ENCODE results near the gene CLDN20. TPM values are rescaled to one million over a fixed set of nuclear protein-coding genes. Genes with fewer than 3 reads are reported as not detected.

The CLDN20 gene
- total RNA-seq, 1 donor from 2014 or later = not detected

- Histone ChIP-seq H3K4me1 (no peaks in the 10 kb centered on the region), H3K27me3 (ENCODE audit: low read depth) (no peaks in the 10 kb centered on the region), H3K27ac (replicated peaks) (no peak overlapping the region), H3K9me3 (replicated peaks) (no peaks in the 10 kb centered on the region), H3K4me3 (no peak overlapping the region), H3K36me3 (no peaks in the 10 kb centered on the region)
- TF ChIP-seq CTCF (IDR thresholded peaks at IDR 0.05; ENCODE audit: borderline replicate concordance) = no peak
- DNase-seq = no peak
- intact Hi-C loops (cut with micrococcal nuclease) = no loop called here
Measured at GRCh38 chr6:155219858-155220301, 43.9 kb upstream of the CLDN20 start.

- H3K36me3 ChIP-seq = no peaks in the 10 kb centered on the region
- TF ChIP-seq CTCF (IDR thresholded peaks at IDR 0.05; ENCODE audit: borderline replicate concordance) = no peak
- no peaks in the 10 kb centered on the region for H3K27me3 ChIP-seq (ENCODE audit: low read depth)
- DNase-seq = no peak
- no peak overlapping the region for H3K4me3 ChIP-seq
- no peaks in the 10 kb centered on the region for H3K4me1 ChIP-seq
- H3K9me3 ChIP-seq (replicated peaks) = no peaks in the 10 kb centered on the region
- H3K27ac ChIP-seq (replicated peaks) = no peak overlapping the region
- intact Hi-C loops (cut with micrococcal nuclease) = no loop called here
Measured at GRCh38 chr6:155221086-155221485, 42.7 kb upstream of the CLDN20 start.

GRCh38 chr6:155222506-155222905 lies 41.3 kb upstream of the CLDN20 start:
- no peak for DNase-seq
- no peak for TF ChIP-seq CTCF (IDR thresholded peaks at IDR 0.05; ENCODE audit: borderline replicate concordance)
- Histone ChIP-seq H3K4me1 (no peaks in the 10 kb centered on the region), H3K36me3 (no peaks in the 10 kb centered on the region), H3K27me3 (ENCODE audit: low read depth) (no peaks in the 10 kb centered on the region), H3K27ac (replicated peaks) (no peak overlapping the region), H3K4me3 (no peak overlapping the region), H3K9me3 (replicated peaks) (no peaks in the 10 kb centered on the region)
- intact Hi-C loops (cut with micrococcal nuclease) = no loop called here

GRCh38 chr6:155223646-155224451 lies 40.0 kb upstream of the CLDN20 start:
- Histone ChIP-seq H3K4me1 (no peaks in the 10 kb centered on the region), H3K9me3 (replicated peaks) (no peaks in the 10 kb centered on the region), H3K27me3 (ENCODE audit: low read depth) (no peaks in the 10 kb centered on the region), H3K36me3 (no peaks in the 10 kb centered on the region), H3K4me3 (no peak overlapping the region), H3K27ac (replicated peaks) (no peak overlapping the region)
- intact Hi-C loops (cut with micrococcal nuclease) = no loop called here
- TF ChIP-seq CTCF (IDR thresholded peaks at IDR 0.05; ENCODE audit: borderline replicate concordance) = no peak
- no peak for DNase-seq

GRCh38 chr6:155224618-155225017 lies 39.2 kb upstream of the CLDN20 start:
- intact Hi-C loops (cut with micrococcal nuclease) = no loop called here
- no peaks in the 10 kb centered on the region for H3K27me3 ChIP-seq (ENCODE audit: low read depth)
- no peak for DNase-seq

More at GRCh38 chr6:155224618-155225017, 39.2 kb upstream of the CLDN20 start:
- Histone ChIP-seq H3K4me3 (no peak overlapping the region), H3K27ac (replicated peaks) (no peak overlapping the region), H3K9me3 (replicated peaks) (no peaks in the 10 kb centered on the region), H3K4me1 (no peaks in the 10 kb centered on the region), H3K36me3 (no peaks in the 10 kb centered on the region)
- TF ChIP-seq CTCF (IDR thresholded peaks at IDR 0.05; ENCODE audit: borderline replicate concordance) = no peak
